ENCODE results near the gene ADAMTSL2. TPM values are rescaled to one million over a fixed set of nuclear protein-coding genes. Genes with fewer than 3 reads are reported as not detected.
A peak's percentile ranks its signal among the peaks of the same experiment; 100 is the strongest.

Gene ADAMTSL2
- total RNA-seq, 1 experiment from 2014 or later, result 0.87 TPM

GRCh38 chr9:133553973-133554713, 19.6 kb downstream of the ADAMTSL2 start:
- no peaks in the 10 kb centered on the region for H3K36me3 Mint-ChIP-seq
- H3K27ac Mint-ChIP-seq, result no peak overlapping the region
- peak; percentile 75 for ATAC-seq
- TF ChIP-seq NFATC4 (CRISPR knock-in tag; IDR thresholded peaks at IDR 0.05) (no peak), MAX (CRISPR knock-in tag; IDR thresholded peaks at IDR 0.05) (no peak), PRDM15 (CRISPR knock-in tag; IDR thresholded peaks at IDR 0.05) (no peak), FOXP4 (CRISPR knock-in tag; IDR thresholded peaks at IDR 0.05) (no peak), STAT6 (CRISPR knock-in tag; conservative IDR thresholded peaks at IDR 0.05; ENCODE audit: low read depth) (no peak), GRHL2 (CRISPR knock-in tag; IDR thresholded peaks at IDR 0.05; ENCODE audit: insufficient replicate concordance, severe bottlenecking) (no peak), NFYB (CRISPR knock-in tag; conservative IDR thresholded peaks at IDR 0.05; ENCODE audit: low read depth) (no peak), PRRX2 (CRISPR knock-in tag; IDR thresholded peaks at IDR 0.05) (no peak), EMX1 (CRISPR knock-in tag; IDR thresholded peaks at IDR 0.05) (no peak), RORB (CRISPR knock-in tag; IDR thresholded peaks at IDR 0.05) (no peak), FOXK1 (CRISPR knock-in tag; IDR thresholded peaks at IDR 0.05) (no peak), ZNF423 (CRISPR knock-in tag; IDR thresholded peaks at IDR 0.05) (no peak), ZNF281 (CRISPR knock-in tag; IDR thresholded peaks at IDR 0.05) (no peak), ATF2 (CRISPR knock-in tag; IDR thresholded peaks at IDR 0.05; ENCODE audit: borderline replicate concordance, low read depth) (no peak)
- ChIA-PET POLR2A (interaction anchor here (1.2 kb wide), 1 partner anchor 27 kb away, joined by 3 read pairs; no protein-coding TSS in a partner anchor), CTCF (interaction anchor here (0.6 to 1.5 kb wide), 12 partner anchors 10 to 259 kb away, joined by 3 to 8 read pairs (median 4); no protein-coding TSS in a partner anchor)
- H3K9me3 Mint-ChIP-seq, result no peaks in the 10 kb centered on the region
- DNase-seq (ENCODE audit: low spot score), result peak; percentile 59
- H3K4me1 Mint-ChIP-seq, result peaks cover 16% of the 10 kb centered on the region
- H3K4me3 Mint-ChIP-seq, result no peak overlapping the region
- H3K27me3 Mint-ChIP-seq (ENCODE audit: low read depth), result no peaks in the 10 kb centered on the region
